Measurements from ENCODE around the gene PARVB.

DNA sequence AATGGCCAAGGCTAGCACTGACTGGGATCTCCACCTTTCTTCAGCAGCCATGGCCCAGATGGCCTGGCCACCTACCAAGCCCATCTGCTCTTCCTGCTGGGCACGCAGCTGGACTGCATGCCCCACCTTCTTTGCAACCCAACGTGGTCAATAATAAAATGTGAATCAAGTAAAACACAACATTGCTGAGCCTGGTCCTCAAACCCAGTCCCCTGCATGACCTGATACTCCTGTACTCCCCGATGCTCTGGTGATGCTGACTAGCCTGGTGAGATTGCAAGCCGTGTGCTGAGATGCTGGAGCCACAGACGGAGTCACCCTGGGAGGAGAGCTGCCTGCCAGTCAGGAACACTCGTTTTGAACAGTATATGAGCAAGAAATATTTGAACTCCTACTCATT lies 190.7 kb downstream of the PARVB start:
- TF ChIP-seq, protein P1, sequence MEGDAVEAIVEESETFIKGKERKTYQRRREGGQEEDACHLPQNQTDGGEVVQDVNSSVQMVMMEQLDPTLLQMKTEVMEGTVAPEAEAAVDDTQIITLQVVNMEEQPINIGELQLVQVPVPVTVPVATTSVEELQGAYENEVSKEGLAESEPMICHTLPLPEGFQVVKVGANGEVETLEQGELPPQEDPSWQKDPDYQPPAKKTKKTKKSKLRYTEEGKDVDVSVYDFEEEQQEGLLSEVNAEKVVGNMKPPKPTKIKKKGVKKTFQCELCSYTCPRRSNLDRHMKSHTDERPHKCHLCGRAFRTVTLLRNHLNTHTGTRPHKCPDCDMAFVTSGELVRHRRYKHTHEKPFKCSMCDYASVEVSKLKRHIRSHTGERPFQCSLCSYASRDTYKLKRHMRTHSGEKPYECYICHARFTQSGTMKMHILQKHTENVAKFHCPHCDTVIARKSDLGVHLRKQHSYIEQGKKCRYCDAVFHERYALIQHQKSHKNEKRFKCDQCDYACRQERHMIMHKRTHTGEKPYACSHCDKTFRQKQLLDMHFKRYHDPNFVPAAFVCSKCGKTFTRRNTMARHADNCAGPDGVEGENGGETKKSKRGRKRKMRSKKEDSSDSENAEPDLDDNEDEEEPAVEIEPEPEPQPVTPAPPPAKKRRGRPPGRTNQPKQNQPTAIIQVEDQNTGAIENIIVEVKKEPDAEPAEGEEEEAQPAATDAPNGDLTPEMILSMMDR (IDR thresholded peaks at IDR 0.05; ENCODE audit: low read depth, low read length), result no peak
- TF ChIP-seq EZH2phosphoT487 (IDR thresholded peaks at IDR 0.05; ENCODE audit: low read depth), result no peak
